ENCODE measurements around the gene HDLBP.

Gene HDLBP

GRCh38 chr2:241358470-241358869, 43.0 kb upstream of the HDLBP start:
- peaks cover 35% of the 10 kb centered on the region for H3K4me1 ChIP-seq (ENCODE audit: low read length)

GRCh38 chr2:241357531-241357930, 42.1 kb upstream of the HDLBP start:
- peaks cover 40% of the 10 kb centered on the region for H4K20me1 ChIP-seq (ENCODE audit: insufficient read depth, low read length)
- peak overlapping the region; percentile 93 for H3K4me3 ChIP-seq (ENCODE audit: low read length)
- H3K79me2 ChIP-seq (ENCODE audit: low read length): peaks cover 60% of the 10 kb centered on the region
- H3K4me1 ChIP-seq (ENCODE audit: low read length): peaks cover 29% of the 10 kb centered on the region
- H3K9ac ChIP-seq (ENCODE audit: low read length): peak overlapping the region; percentile 88
- H3K4me2 ChIP-seq (ENCODE audit: low read length): peak overlapping the region; percentile 85
- no peaks in the 10 kb centered on the region for H3K9me3 ChIP-seq (ENCODE audit: insufficient read depth, low read length)
- H3K36me3 ChIP-seq (replicated peaks; ENCODE audit: low read depth, low read length): peaks cover 2% of the 10 kb centered on the region
- TF ChIP-seq CTCF (IDR thresholded peaks at IDR 0.05; ENCODE audit: low read depth, low read length) (no peak), EZH2phosphoT487 (IDR thresholded peaks at IDR 0.05; ENCODE audit: low read depth) (no peak)
- no peak overlapping the region for H2AFZ ChIP-seq (ENCODE audit: low read depth, low read length)
- H3K27me3 ChIP-seq (ENCODE audit: low read depth, low read length): no peaks in the 10 kb centered on the region
- H3K27ac ChIP-seq (ENCODE audit: low read length): peak overlapping the region; percentile 76

More at GRCh38 chr2:241358470-241358869, 43.0 kb upstream of the HDLBP start:
- peaks cover 70% of the 10 kb centered on the region for H3K79me2 ChIP-seq (ENCODE audit: low read length)
- H4K20me1 ChIP-seq (ENCODE audit: insufficient read depth, low read length): peaks cover 50% of the 10 kb centered on the region
- H3K27ac ChIP-seq (ENCODE audit: low read length): peak overlapping the region; percentile 76
- no peak overlapping the region for H2AFZ ChIP-seq (ENCODE audit: low read depth, low read length)
- H3K4me3 ChIP-seq (ENCODE audit: low read length): peak overlapping the region; percentile 93
- H3K4me2 ChIP-seq (ENCODE audit: low read length): peak overlapping the region; percentile 85
- peaks cover 2% of the 10 kb centered on the region for H3K36me3 ChIP-seq (replicated peaks; ENCODE audit: low read depth, low read length)
- H3K27me3 ChIP-seq (ENCODE audit: low read depth, low read length): no peaks in the 10 kb centered on the region
- H3K9me3 ChIP-seq (ENCODE audit: insufficient read depth, low read length): no peaks in the 10 kb centered on the region
- H3K9ac ChIP-seq (ENCODE audit: low read length): peak overlapping the region; percentile 88; the same call in 1 of the 2 replicates
- TF ChIP-seq CTCF (IDR thresholded peaks at IDR 0.05; ENCODE audit: low read depth, low read length) (no peak), EZH2phosphoT487 (IDR thresholded peaks at IDR 0.05; ENCODE audit: low read depth) (no peak)

GRCh38 chr2:241356871-241357260, 41.4 kb upstream of the HDLBP start:
- peak overlapping the region; percentile 85 for H3K4me2 ChIP-seq (ENCODE audit: low read length)
- peak overlapping the region; percentile 76 for H3K27ac ChIP-seq (ENCODE audit: low read length)
- no peaks in the 10 kb centered on the region for H3K27me3 ChIP-seq (ENCODE audit: low read depth, low read length)
- H3K9ac ChIP-seq (ENCODE audit: low read length): peak overlapping the region; percentile 88
- H3K4me1 ChIP-seq (ENCODE audit: low read length): peaks cover 29% of the 10 kb centered on the region
- TF ChIP-seq CTCF (IDR thresholded peaks at IDR 0.05; ENCODE audit: low read depth, low read length): no peak
- TF ChIP-seq EZH2phosphoT487 (IDR thresholded peaks at IDR 0.05; ENCODE audit: low read depth): no peak
- peak overlapping the region; percentile 93 for H3K4me3 ChIP-seq (ENCODE audit: low read length)
- peaks cover 40% of the 10 kb centered on the region for H4K20me1 ChIP-seq (ENCODE audit: insufficient read depth, low read length)
- peaks cover 6% of the 10 kb centered on the region for H3K36me3 ChIP-seq (replicated peaks; ENCODE audit: low read depth, low read length)
- H3K79me2 ChIP-seq (ENCODE audit: low read length): peaks cover 56% of the 10 kb centered on the region
- H3K9me3 ChIP-seq (ENCODE audit: insufficient read depth, low read length): no peaks in the 10 kb centered on the region
- H2AFZ ChIP-seq (ENCODE audit: low read depth, low read length): no peak overlapping the region

GRCh38 chr2:241355983-241356870, 40.8 kb upstream of the HDLBP start, which contains the start of gene FARP2:
Gene FARP2, plus strand, starts transcription at chr2:241356285. Its CDS starts 16,823 bp downstream, at chr2:241373108.
- Histone ChIP-seq H3K9ac (ENCODE audit: low read length) (peak within 1 kb of the TSS; percentile 88), H3K4me2 (ENCODE audit: low read length) (peak within 1 kb of the TSS; percentile 85), H3K4me1 (ENCODE audit: low read length) (peaks cover 29% of the 10 kb centered on the region), H3K9me3 (ENCODE audit: insufficient read depth, low read length) (no peaks in the 10 kb centered on the region), H3K4me3 (ENCODE audit: low read length) (peak within 1 kb of the TSS; percentile 93), H3K79me2 (ENCODE audit: low read length) (peaks cover 51% of the 10 kb centered on the region), H2AFZ (ENCODE audit: low read depth, low read length) (no peak within 1 kb of the TSS), H3K36me3 (replicated peaks; ENCODE audit: low read depth, low read length) (peaks cover 9% of the 10 kb centered on the region), H4K20me1 (ENCODE audit: insufficient read depth, low read length) (peaks cover 36% of the 10 kb centered on the region), H3K27me3 (ENCODE audit: low read depth, low read length) (no peaks in the 10 kb centered on the region), H3K27ac (ENCODE audit: low read length) (peak within 1 kb of the TSS; percentile 76)
- TF ChIP-seq EZH2phosphoT487 (IDR thresholded peaks at IDR 0.05; ENCODE audit: low read depth) (no peak), CTCF (IDR thresholded peaks at IDR 0.05; ENCODE audit: low read depth, low read length) (no peak)

Measured in OCI-LY3 (cell line).